ENCODE data around the gene UPK1B. TPM values are rescaled to one million over a fixed set of nuclear protein-coding genes. Genes with fewer than 3 reads are reported as not detected.

UPK1B gene
- polyA plus RNA-seq, 2 of the 4 experiments (the other 2 are of a cell fraction) = 7.1 to 36.7 TPM

DNA sequence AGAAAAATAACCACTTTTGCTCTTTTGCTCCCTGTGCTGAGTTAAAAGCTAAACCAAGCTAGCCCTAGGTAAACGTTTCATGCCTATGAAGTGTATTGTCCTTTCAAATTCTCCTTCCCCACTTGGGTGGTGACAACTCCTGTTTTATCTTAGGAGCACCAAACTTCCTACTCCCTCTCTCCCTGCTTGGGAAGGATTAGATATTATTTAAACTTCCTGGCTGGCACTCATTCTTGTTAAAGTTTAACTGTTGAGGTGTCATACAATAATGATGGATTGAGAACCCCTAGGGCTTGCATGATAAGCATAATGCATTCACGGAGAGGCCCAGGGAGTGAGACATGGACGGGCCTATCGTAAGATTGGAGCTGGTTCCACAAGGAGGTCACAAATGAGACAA lies 37.8 kb downstream of the UPK1B start (continued):
- TF ChIP-seq HEYL (CRISPR knock-in tag; IDR thresholded peaks at IDR 0.05) (no peak), CEBPB (IDR thresholded peaks at IDR 0.05) (peak in 1 of 2 experiments; percentile 54; a peak in 1 of 4 replicates), KDM1A (IDR thresholded peaks at IDR 0.05; ENCODE audit: low read depth) (no peak), GATA3 (IDR thresholded peaks at IDR 0.05; ENCODE audit: borderline replicate concordance) (peak; percentile 94), EP300 (IDR thresholded peaks at IDR 0.05) (peak; percentile 56 to 72; a peak in 2 of 5 replicates), RAD21 (conservative IDR thresholded peaks at IDR 0.05 in 1 of 2, IDR thresholded peaks at IDR 0.05 in 1 of 2) (peak in 1 of 2 experiments; percentile 18; a peak in 2 of 5 replicates), FOSL2 (IDR thresholded peaks at IDR 0.05) (no peak), FOSL2 (CRISPR knock-in tag; IDR thresholded peaks at IDR 0.05) (peak; percentile 29; the same call in 1 of the 2 replicates)
- TF ChIP-seq, protein P1, sequence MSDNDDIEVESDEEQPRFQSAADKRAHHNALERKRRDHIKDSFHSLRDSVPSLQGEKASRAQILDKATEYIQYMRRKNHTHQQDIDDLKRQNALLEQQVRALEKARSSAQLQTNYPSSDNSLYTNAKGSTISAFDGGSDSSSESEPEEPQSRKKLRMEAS (IDR thresholded peaks at IDR 0.05) = peak; percentile 68; the same call in 1 of the 2 replicates

DNA sequence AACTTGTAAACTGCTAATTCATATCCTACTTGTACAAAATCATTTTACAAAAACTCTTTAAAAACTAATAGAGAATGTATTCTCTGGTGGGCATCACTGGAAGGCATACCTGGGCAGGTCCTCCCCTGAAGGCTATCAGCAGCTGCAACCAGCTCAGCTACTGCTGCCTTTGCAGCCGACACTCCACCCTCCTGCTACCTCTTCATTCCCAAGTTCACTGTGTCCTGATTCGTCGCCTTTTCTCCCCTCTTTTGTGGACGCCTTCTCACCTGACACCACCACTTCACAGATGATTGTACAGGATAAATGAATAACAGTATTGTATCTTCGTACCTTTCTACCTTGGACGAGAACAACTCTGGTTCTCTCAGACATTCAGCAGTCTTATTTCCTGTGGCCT lies 38.4 kb downstream of the UPK1B start:
- 13% methylated on average over 6 of the region's 6 CpGs for WGBS (ENCODE audit: missing lambda C conversion rate)
- no peak for TF ChIP-seq NPAS2 (CRISPR knock-in tag; IDR thresholded peaks at IDR 0.05; ENCODE audit: borderline replicate concordance)
- no peak for TF ChIP-seq SREBF2 (IDR thresholded peaks at IDR 0.05)
- no peak for TF ChIP-seq ZC3H11A (IDR thresholded peaks at IDR 0.05)
- H3K27ac ChIP-seq = peak overlapping the region; percentile 90 to 91
- ChIA-PET POLR2A (no interaction called here), CTCF (interaction anchor here (0.8 to 4.4 kb wide), 7 partner anchors 12 to 330 kb away, joined by 3 to 28 read pairs (median 3); partner anchors contain the start of genes B4GALT4 and TEX55)
- H3K9me3 ChIP-seq = no peaks in the 10 kb centered on the region
- H3K4me3 ChIP-seq = no peak overlapping the region
- ATAC-seq (peak in 1 of 2 experiments; percentile 49; a peak in 4 of 6 replicates), FAIRE-seq (no peak), DNase-seq (ENCODE audit: low read depth in 1 of 2, low spot score in 1 of 2) (peak in 1 of 2 experiments; percentile 44)
- H3K4me2 ChIP-seq = peak overlapping the region; percentile 71
- peaks cover 94% of the 10 kb centered on the region for H3K4me1 ChIP-seq

DNA sequence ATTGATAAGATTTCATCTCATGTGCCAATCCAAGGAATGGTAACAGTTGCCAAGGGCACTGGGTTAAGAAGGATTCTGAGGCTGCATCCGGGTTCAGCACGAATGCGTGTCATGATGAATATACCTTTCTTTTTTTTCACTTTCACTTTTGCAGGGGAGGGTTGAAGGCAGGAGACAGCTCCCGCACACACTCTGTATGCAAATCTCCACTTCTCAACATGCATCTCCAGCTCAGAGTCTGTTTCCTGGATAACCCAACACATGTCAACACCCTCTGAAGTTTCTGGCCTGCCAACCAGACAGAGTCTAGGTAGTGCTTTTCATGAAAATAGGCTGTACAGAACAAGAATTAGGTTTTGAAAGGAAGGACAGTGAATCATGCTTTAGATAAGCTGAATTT lies 45.7 kb downstream of the UPK1B start:
- WGBS (ENCODE audit: missing lambda C conversion rate) = 89% methylated on average over 4 of the region's 4 CpGs
- no peak for TF ChIP-seq PHF8 (IDR thresholded peaks at IDR 0.05; ENCODE audit: borderline replicate concordance, low read depth)
- no peak for TF ChIP-seq POLR2A (IDR thresholded peaks at IDR 0.05; ENCODE audit: low read length)
- TF ChIP-seq JUNB (IDR thresholded peaks at IDR 0.05) = no peak
- TF ChIP-seq BHLHE40 (IDR thresholded peaks at IDR 0.05; ENCODE audit: low read depth, low read length) = no peak
- TF ChIP-seq HOXA7 (CRISPR knock-in tag; IDR thresholded peaks at IDR 0.05) = no peak
- TF ChIP-seq GATA3 (IDR thresholded peaks at IDR 0.05; ENCODE audit: borderline replicate concordance) = no peak
- TF ChIP-seq JUN (IDR thresholded peaks at IDR 0.05) = no peak
- no peak for TF ChIP-seq FOSB (CRISPR knock-in tag; IDR thresholded peaks at IDR 0.05)
- TF ChIP-seq, protein P1 (IDR thresholded peaks at IDR 0.05) = no peak
- no peak for TF ChIP-seq TP53 (CRISPR knock-in tag; IDR thresholded peaks at IDR 0.05)
- no peak for TF ChIP-seq RNF2 (IDR thresholded peaks at IDR 0.05; ENCODE audit: borderline replicate concordance, low read depth)
- TF ChIP-seq MYC (IDR thresholded peaks at IDR 0.05; ENCODE audit: borderline replicate concordance, low read length) = no peak
- no peak for TF ChIP-seq POLR2AphosphoS2 (conservative IDR thresholded peaks at IDR 0.05; ENCODE audit: low read length)
- TF ChIP-seq SREBF2 (IDR thresholded peaks at IDR 0.05) = no peak

DNA sequence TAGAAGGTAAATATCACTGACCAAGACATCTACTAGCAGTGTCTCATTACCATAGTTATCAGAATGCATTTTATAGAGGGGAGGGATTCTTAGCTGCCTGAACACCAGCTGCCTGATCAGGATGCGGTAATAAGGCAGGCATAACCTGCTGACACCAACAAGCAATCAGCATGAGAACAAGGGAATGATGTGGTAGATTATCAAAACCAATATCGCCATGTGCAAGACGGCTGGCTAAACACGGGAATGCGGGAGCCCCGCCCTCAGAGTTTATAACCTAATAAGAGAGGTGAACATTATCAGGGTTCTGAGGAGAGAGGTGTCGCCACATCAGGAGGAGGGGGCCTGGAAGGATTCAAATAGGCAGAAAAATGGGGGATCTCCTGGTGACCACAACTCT lies 46.8 kb downstream of the UPK1B start:
- Histone ChIP-seq H3K4me2 (no peak overlapping the region), H3K27ac (peak overlapping the region in 1 of 2 experiments; percentile 36; a peak in 2 of 6 replicates), H3K4me3 (no peak overlapping the region), H3K9me3 (no peaks in the 10 kb centered on the region), H3K4me1 (peaks cover 55% of the 10 kb centered on the region)
- 86% methylated on average over 7 of the region's 7 CpGs for WGBS (ENCODE audit: missing lambda C conversion rate)
- ATAC-seq = no peak
- CTCF ChIA-PET = interaction anchor here (0.7 to 4.2 kb wide), 3 partner anchors 13 to 470 kb away, joined by 3 to 18 read pairs (median 4); partner anchors contain the start of gene B4GALT4
- no peak for FAIRE-seq
- DNase-seq (ENCODE audit: low read depth in 1 of 2, low spot score in 1 of 2) = no peak
- POLR2A ChIA-PET = no interaction called here
- TF ChIP-seq CBX2 (IDR thresholded peaks at IDR 0.05; ENCODE audit: borderline replicate concordance, low read depth) (no peak), CHD4 (IDR thresholded peaks at IDR 0.05; ENCODE audit: borderline replicate concordance) (no peak), KDM5A (IDR thresholded peaks at IDR 0.05) (no peak), HOXA7 (CRISPR knock-in tag; IDR thresholded peaks at IDR 0.05) (no peak), KDM1A (IDR thresholded peaks at IDR 0.05; ENCODE audit: low read depth) (no peak), GATA3 (IDR thresholded peaks at IDR 0.05; ENCODE audit: borderline replicate concordance) (no peak), TP53 (CRISPR knock-in tag; IDR thresholded peaks at IDR 0.05) (no peak), POLR2AphosphoS2 (conservative IDR thresholded peaks at IDR 0.05; ENCODE audit: low read length) (no peak), PHF8 (IDR thresholded peaks at IDR 0.05; ENCODE audit: borderline replicate concordance, low read depth) (no peak), HOXB13 (CRISPR knock-in tag; IDR thresholded peaks at IDR 0.05; ENCODE audit: low read depth) (no peak), FOSB (CRISPR knock-in tag; IDR thresholded peaks at IDR 0.05) (no peak), RFX5 (IDR thresholded peaks at IDR 0.05) (no peak)
- TF ChIP-seq, protein P2, sequence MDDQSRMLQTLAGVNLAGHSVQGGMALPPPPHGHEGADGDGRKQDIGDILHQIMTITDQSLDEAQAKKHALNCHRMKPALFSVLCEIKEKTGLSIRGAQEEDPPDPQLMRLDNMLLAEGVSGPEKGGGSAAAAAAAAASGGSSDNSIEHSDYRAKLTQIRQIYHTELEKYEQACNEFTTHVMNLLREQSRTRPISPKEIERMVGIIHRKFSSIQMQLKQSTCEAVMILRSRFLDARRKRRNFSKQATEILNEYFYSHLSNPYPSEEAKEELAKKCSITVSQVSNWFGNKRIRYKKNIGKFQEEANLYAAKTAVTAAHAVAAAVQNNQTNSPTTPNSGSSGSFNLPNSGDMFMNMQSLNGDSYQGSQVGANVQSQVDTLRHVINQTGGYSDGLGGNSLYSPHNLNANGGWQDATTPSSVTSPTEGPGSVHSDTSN (IDR thresholded peaks at IDR 0.05) = no peak
- TF ChIP-seq, protein P3, sequence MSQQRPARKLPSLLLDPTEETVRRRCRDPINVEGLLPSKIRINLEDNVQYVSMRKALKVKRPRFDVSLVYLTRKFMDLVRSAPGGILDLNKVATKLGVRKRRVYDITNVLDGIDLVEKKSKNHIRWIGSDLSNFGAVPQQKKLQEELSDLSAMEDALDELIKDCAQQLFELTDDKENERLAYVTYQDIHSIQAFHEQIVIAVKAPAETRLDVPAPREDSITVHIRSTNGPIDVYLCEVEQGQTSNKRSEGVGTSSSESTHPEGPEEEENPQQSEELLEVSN (IDR thresholded peaks at IDR 0.05; ENCODE audit: borderline replicate concordance, low read depth) = no peak

More for the DNA sequence above, 45.7 kb downstream of the UPK1B start:
- no peak overlapping the region for H3K4me3 ChIP-seq
- ATAC-seq (no peak), DNase-seq (ENCODE audit: low read depth in 1 of 2, low spot score in 1 of 2) (no peak), FAIRE-seq (no peak)
- peaks cover 60% of the 10 kb centered on the region for H3K4me1 ChIP-seq
- ChIA-PET CTCF (interaction anchor here (0.8 kb wide), 1 partner anchor 208 kb away, joined by 3 read pairs; no protein-coding TSS in a partner anchor), POLR2A (no interaction called here)
- H3K27ac ChIP-seq = peak overlapping the region in 1 of 2 experiments; percentile 21; a peak in 1 of 6 replicates
- no peak overlapping the region for H3K4me2 ChIP-seq
- no peaks in the 10 kb centered on the region for H3K9me3 ChIP-seq
